Body of pancreas (tissue), 4 donors: Measurements from ENCODE around the gene GABRP.

Experiments
- CTCF ChIP-seq, 7 experiments: fragments of 450-650 bp in 4 of 7; fragments of 200-600 bp in 3 of 7; sonication (generic) in 3 of 7; IDR thresholded peaks; one replicate each; pipeline ENCODE4 v1.5.1; 2016 to 2019; ENCODE audit warnings: antibody characterized with exemption in 7 of 7
- POLR2A ChIP-seq, 3 donors: fragments of 450-650 bp; IDR thresholded peaks; one replicate each; pipeline ENCODE4 v1.6.1; 2016; ENCODE audit warnings: antibody characterized with exemption in 3 of 3, mild to moderate bottlenecking in 2 of 3

DNA sequence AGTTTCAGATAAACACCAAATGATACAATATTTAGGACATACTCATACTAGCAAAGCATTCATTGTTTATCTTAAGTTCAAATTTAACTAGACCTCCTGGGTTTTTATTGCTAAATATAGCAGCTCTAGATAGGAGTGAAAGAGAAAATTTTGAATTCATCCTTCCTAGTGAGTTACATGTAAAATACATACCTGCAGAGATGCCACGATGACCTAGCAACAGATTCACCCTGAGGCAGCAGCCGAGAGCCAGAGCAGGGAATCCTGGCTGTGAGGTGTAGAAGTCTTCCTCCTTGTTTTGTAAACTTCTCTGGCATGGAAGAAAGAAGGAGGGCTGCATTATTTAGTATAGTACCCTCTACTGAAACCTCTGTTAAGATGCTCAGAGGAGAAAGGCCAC lies 25.9 kb upstream of the GABRP start:
- no peak for TF ChIP-seq POLR2A (IDR thresholded peaks at IDR 0.05)
- no peak for TF ChIP-seq CTCF (IDR thresholded peaks at IDR 0.05)
